ENCODE results near the gene TUBB3. TPM values are rescaled to one million over a fixed set of nuclear protein-coding genes. Genes with fewer than 3 reads are reported as not detected.
A peak's percentile ranks its signal among the peaks of the same experiment; 100 is the strongest.

TUBB3 gene
- total RNA-seq, 1 donor from 2014 or later = 3,960 TPM

GRCh38 chr16:89957216-89957785, 34.2 kb downstream of the TUBB3 start:
- H3K27me3 Mint-ChIP-seq (ENCODE audit: unreplicated experiment) = peaks cover 14% of the 10 kb centered on the region
- H3K9me3 Mint-ChIP-seq (ENCODE audit: unreplicated experiment) = peaks cover 2% of the 10 kb centered on the region
- no peak overlapping the region for H3K4me3 Mint-ChIP-seq (ENCODE audit: unreplicated experiment)
- H3K36me3 Mint-ChIP-seq (ENCODE audit: unreplicated experiment) = no peaks in the 10 kb centered on the region
- H3K27ac Mint-ChIP-seq (ENCODE audit: unreplicated experiment) = peak overlapping the region; percentile 17
- H3K4me1 Mint-ChIP-seq (ENCODE audit: low read depth, unreplicated experiment) = peaks cover 20% of the 10 kb centered on the region
- DNase-seq = no peak
- TF ChIP-seq CTCF (IDR thresholded peaks at IDR 0.05; ENCODE audit: partially characterized antibody, unreplicated experiment) = no peak

GRCh38 chr16:89958068-89958467, 34.9 kb downstream of the TUBB3 start:
- Mint-ChIP-seq H3K27ac (ENCODE audit: unreplicated experiment) (peak overlapping the region; percentile 83), H3K36me3 (ENCODE audit: unreplicated experiment) (no peaks in the 10 kb centered on the region), H3K9me3 (ENCODE audit: unreplicated experiment) (peaks cover 2% of the 10 kb centered on the region), H3K4me1 (ENCODE audit: low read depth, unreplicated experiment) (peaks cover 20% of the 10 kb centered on the region), H3K27me3 (ENCODE audit: unreplicated experiment) (peaks cover 15% of the 10 kb centered on the region), H3K4me3 (ENCODE audit: unreplicated experiment) (peak overlapping the region; percentile 49)
- DNase-seq = peak; percentile 75
- TF ChIP-seq CTCF (IDR thresholded peaks at IDR 0.05; ENCODE audit: partially characterized antibody, unreplicated experiment) = no peak

GRCh38 chr16:89958596-89958995, 35.5 kb downstream of the TUBB3 start:
- Mint-ChIP-seq H3K9me3 (ENCODE audit: unreplicated experiment) (peaks cover 2% of the 10 kb centered on the region), H3K36me3 (ENCODE audit: unreplicated experiment) (no peaks in the 10 kb centered on the region), H3K27ac (ENCODE audit: unreplicated experiment) (no peak overlapping the region), H3K4me1 (ENCODE audit: low read depth, unreplicated experiment) (peaks cover 19% of the 10 kb centered on the region), H3K27me3 (ENCODE audit: unreplicated experiment) (peaks cover 15% of the 10 kb centered on the region), H3K4me3 (ENCODE audit: unreplicated experiment) (peak overlapping the region; percentile 49)
- TF ChIP-seq CTCF (IDR thresholded peaks at IDR 0.05; ENCODE audit: partially characterized antibody, unreplicated experiment) = no peak
- no peak for DNase-seq

GRCh38 chr16:89960966-89961365, 37.8 kb downstream of the TUBB3 start:
- Mint-ChIP-seq H3K36me3 (ENCODE audit: unreplicated experiment) (no peaks in the 10 kb centered on the region), H3K27ac (ENCODE audit: unreplicated experiment) (no peak overlapping the region), H3K27me3 (ENCODE audit: unreplicated experiment) (peaks cover 10% of the 10 kb centered on the region), H3K4me3 (ENCODE audit: unreplicated experiment) (no peak overlapping the region), H3K4me1 (ENCODE audit: low read depth, unreplicated experiment) (peaks cover 8% of the 10 kb centered on the region), H3K9me3 (ENCODE audit: unreplicated experiment) (peaks cover 3% of the 10 kb centered on the region)
- TF ChIP-seq CTCF (IDR thresholded peaks at IDR 0.05; ENCODE audit: partially characterized antibody, unreplicated experiment) = no peak
- DNase-seq = no peak

- Mint-ChIP-seq H3K36me3 (ENCODE audit: unreplicated experiment) (no peaks in the 10 kb centered on the region), H3K9me3 (ENCODE audit: unreplicated experiment) (peaks cover 3% of the 10 kb centered on the region), H3K4me1 (ENCODE audit: low read depth, unreplicated experiment) (peaks cover 8% of the 10 kb centered on the region), H3K27ac (ENCODE audit: unreplicated experiment) (no peak overlapping the region), H3K27me3 (ENCODE audit: unreplicated experiment) (peaks cover 10% of the 10 kb centered on the region), H3K4me3 (ENCODE audit: unreplicated experiment) (no peak overlapping the region)
- DNase-seq = no peak
- TF ChIP-seq CTCF (IDR thresholded peaks at IDR 0.05; ENCODE audit: partially characterized antibody, unreplicated experiment) = no peak
Measured at GRCh38 chr16:89961920-89962319, 38.8 kb downstream of the TUBB3 start.

Measured in glutamatergic neuron (in vitro differentiated cells).